DOHH2 (cell line): Measurements from ENCODE around the gene ARFGAP2.

Experiments
- H3F3A ChIP-seq: fragments of 200-600 bp; sonication (generic), shearing (Covaris generic); 2 replicates; pipeline ENCODE4 v1.6.0; 2016; ENCODE audit warnings: antibody characterized with exemption, mild to moderate bottlenecking; ENCODE audit not compliant: control insufficient read depth, insufficient read depth
- H3K27ac ChIP-seq: fragments of 200-600 bp; sonication (generic); 2 replicates; pipeline ENCODE4 v1.5.1; 2014; ENCODE audit warnings: low read depth, mild to moderate bottlenecking, low read length, moderate library complexity
- H3K27me3 ChIP-seq: fragments of 200-600 bp; sonication (generic); 2 replicates; pipeline ENCODE4 v1.6.1; 2014; ENCODE audit warnings: mild to moderate bottlenecking, low read length, mixed read lengths; ENCODE audit not compliant: control insufficient read depth
- H3K36me3 ChIP-seq: fragments of 200-600 bp; sonication (generic); 2 replicates; pipeline ENCODE4 v1.6.1; 2014; ENCODE audit warnings: mild to moderate bottlenecking, low read length, moderate library complexity, mixed read lengths; ENCODE audit not compliant: control insufficient read depth
- H3K4me1 ChIP-seq: fragments of 200-600 bp; sonication (generic); 2 replicates; pipeline ENCODE4 v1.6.1; 2014; ENCODE audit warnings: mild to moderate bottlenecking, low read length, mixed read lengths; ENCODE audit not compliant: control insufficient read depth
- H3K4me2 ChIP-seq: fragments of 200-600 bp; sonication (generic); 2 replicates; pipeline ENCODE4 v1.6.0; 2014; ENCODE audit warnings: mild to moderate bottlenecking, low read length, moderate library complexity
- H3K4me3 ChIP-seq: fragments of 200-600 bp; sonication (generic); 2 replicates; pipeline ENCODE4 v1.5.1; 2014; ENCODE audit warnings: mild to moderate bottlenecking, low read length, mixed read lengths
- H3K79me2 ChIP-seq: fragments of 200-600 bp; sonication (generic); 2 replicates; pipeline ENCODE4 v1.6.1; 2014; ENCODE audit warnings: mild to moderate bottlenecking, low read length, mixed read lengths; ENCODE audit not compliant: control insufficient read depth
- H3K9me2 ChIP-seq: fragments of 200-600 bp; sonication (generic); replicated peaks from 2 replicates; pipeline ENCODE4 v1.6.1; 2014; ENCODE audit warnings: mild to moderate bottlenecking, low read length, mixed read lengths; ENCODE audit not compliant: control insufficient read depth
- H3K9me3 ChIP-seq: fragments of 200-600 bp; sonication (generic); 2 replicates; pipeline ENCODE4 v1.6.1; 2014; ENCODE audit warnings: antibody characterized with exemption, low read length, mixed read lengths; ENCODE audit not compliant: control insufficient read depth, insufficient read depth
- H4K20me1 ChIP-seq: fragments of 200-600 bp; sonication (generic); 2 replicates; pipeline ENCODE4 v1.6.0; 2014; ENCODE audit warnings: low read depth, mild to moderate bottlenecking, antibody characterized with exemption, low read length, moderate library complexity; ENCODE audit not compliant: control insufficient read depth, insufficient read depth
- EZH2phosphoT487 ChIP-seq: fragments of 200-600 bp; sonication (generic); IDR thresholded peaks from 2 replicates; pipeline ENCODE4 v1.6.1; 2017; ENCODE audit warnings: borderline replicate concordance, mild to moderate bottlenecking, antibody characterized with exemption, low read length, moderate library complexity, mixed read lengths
- TF ChIP-seq, protein P1 (sequence below): fragments of 200-600 bp; sonication (generic); IDR thresholded peaks from one replicate; pipeline ENCODE4 v1.5.1; 2014; ENCODE audit warnings: antibody characterized with exemption, mild to moderate bottlenecking, low read depth, low read length; ENCODE audit not compliant: poor library complexity, severe bottlenecking

ARFGAP2 gene

DNA sequence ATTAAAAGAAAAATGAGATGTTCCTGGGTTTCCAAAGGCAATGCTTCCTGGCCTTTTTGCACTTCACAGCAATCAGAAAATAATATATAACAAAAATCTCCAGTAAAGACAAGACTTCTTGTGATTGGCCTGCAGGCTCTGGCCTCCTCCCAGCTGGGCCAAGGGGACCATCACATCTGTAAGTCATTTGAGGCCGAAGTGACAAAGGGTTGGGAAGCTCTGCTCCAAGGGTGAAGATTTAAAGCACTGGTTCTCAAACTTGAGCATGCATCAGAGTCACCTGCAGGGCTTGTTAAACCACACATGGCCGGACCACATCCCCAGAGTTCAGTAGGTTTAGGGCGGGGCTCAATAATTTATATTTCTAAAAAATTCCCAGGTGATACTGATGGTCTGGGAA, 32.1 kb downstream of the ARFGAP2 start:
- no peak overlapping the region for H3K4me2 ChIP-seq
- no peaks in the 10 kb centered on the region for H3F3A ChIP-seq
- no peaks in the 10 kb centered on the region for H3K27me3 ChIP-seq
- H3K4me1 ChIP-seq: peaks cover 10% of the 10 kb centered on the region
- no peaks in the 10 kb centered on the region for H3K9me3 ChIP-seq
- TF ChIP-seq, protein P1, sequence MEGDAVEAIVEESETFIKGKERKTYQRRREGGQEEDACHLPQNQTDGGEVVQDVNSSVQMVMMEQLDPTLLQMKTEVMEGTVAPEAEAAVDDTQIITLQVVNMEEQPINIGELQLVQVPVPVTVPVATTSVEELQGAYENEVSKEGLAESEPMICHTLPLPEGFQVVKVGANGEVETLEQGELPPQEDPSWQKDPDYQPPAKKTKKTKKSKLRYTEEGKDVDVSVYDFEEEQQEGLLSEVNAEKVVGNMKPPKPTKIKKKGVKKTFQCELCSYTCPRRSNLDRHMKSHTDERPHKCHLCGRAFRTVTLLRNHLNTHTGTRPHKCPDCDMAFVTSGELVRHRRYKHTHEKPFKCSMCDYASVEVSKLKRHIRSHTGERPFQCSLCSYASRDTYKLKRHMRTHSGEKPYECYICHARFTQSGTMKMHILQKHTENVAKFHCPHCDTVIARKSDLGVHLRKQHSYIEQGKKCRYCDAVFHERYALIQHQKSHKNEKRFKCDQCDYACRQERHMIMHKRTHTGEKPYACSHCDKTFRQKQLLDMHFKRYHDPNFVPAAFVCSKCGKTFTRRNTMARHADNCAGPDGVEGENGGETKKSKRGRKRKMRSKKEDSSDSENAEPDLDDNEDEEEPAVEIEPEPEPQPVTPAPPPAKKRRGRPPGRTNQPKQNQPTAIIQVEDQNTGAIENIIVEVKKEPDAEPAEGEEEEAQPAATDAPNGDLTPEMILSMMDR: no peak
- no peak for TF ChIP-seq EZH2phosphoT487
- no peaks in the 10 kb centered on the region for H3K79me2 ChIP-seq
- no peak overlapping the region for H3K4me3 ChIP-seq
- no peaks in the 10 kb centered on the region for H3K36me3 ChIP-seq
- H3K9me2 ChIP-seq: no peaks in the 10 kb centered on the region
- H3K27ac ChIP-seq: no peak overlapping the region
- H4K20me1 ChIP-seq: no peaks in the 10 kb centered on the region

- no peaks in the 10 kb centered on the region for H3K9me3 ChIP-seq
- H3K4me3 ChIP-seq: no peak overlapping the region
- no peak overlapping the region for H3K4me2 ChIP-seq
- no peak overlapping the region for H3K27ac ChIP-seq
- no peaks in the 10 kb centered on the region for H3K36me3 ChIP-seq
- H4K20me1 ChIP-seq: no peaks in the 10 kb centered on the region
- no peak for TF ChIP-seq EZH2phosphoT487
- TF ChIP-seq, protein P1: no peak
- H3K27me3 ChIP-seq: no peaks in the 10 kb centered on the region
- H3K79me2 ChIP-seq: no peaks in the 10 kb centered on the region
- H3F3A ChIP-seq: no peaks in the 10 kb centered on the region
- H3K9me2 ChIP-seq: no peaks in the 10 kb centered on the region
- H3K4me1 ChIP-seq: peaks cover 10% of the 10 kb centered on the region
Observed at GRCh38 chr11:47143322-47143721, 33.4 kb downstream of the ARFGAP2 start.

DNA sequence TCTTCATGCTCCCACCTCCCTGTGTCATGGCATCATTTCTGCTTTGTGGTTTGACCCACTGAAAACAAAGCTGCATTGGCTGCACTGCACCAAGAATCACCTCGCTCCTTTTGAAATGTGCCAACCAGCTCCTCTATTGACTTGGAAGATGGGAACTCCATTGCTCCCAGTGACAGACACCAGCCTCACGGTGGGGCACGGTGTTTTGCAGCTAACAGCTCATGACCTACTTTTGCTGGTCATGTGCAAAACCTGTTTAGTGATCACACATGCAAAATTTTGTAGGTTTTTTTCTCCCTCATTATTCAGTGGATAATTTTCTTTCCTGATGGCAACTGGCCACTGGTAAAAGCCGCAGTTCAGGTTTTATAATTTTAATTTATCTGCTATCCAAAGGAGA, 36.8 kb downstream of the ARFGAP2 start:
- H3K4me1 ChIP-seq: no peaks in the 10 kb centered on the region
- H3K79me2 ChIP-seq: no peaks in the 10 kb centered on the region
- no peak for TF ChIP-seq EZH2phosphoT487
- TF ChIP-seq, protein P1: no peak
- H3K9me2 ChIP-seq: no peaks in the 10 kb centered on the region
- H3K9me3 ChIP-seq: no peaks in the 10 kb centered on the region
- no peaks in the 10 kb centered on the region for H3K27me3 ChIP-seq
- no peak overlapping the region for H3K4me2 ChIP-seq
- no peak overlapping the region for H3K27ac ChIP-seq
- H3F3A ChIP-seq: no peaks in the 10 kb centered on the region
- H3K36me3 ChIP-seq: no peaks in the 10 kb centered on the region
- no peak overlapping the region for H3K4me3 ChIP-seq
- no peaks in the 10 kb centered on the region for H4K20me1 ChIP-seq

GRCh38 chr11:47137476-47137875, 39.2 kb downstream of the ARFGAP2 start:
- TF ChIP-seq, protein P1: no peak
- TF ChIP-seq EZH2phosphoT487: no peak

More at GRCh38 chr11:47137476-47137875, 39.2 kb downstream of the ARFGAP2 start:
- Histone ChIP-seq H3K9me2 (no peaks in the 10 kb centered on the region), H3K9me3 (no peaks in the 10 kb centered on the region), H3K36me3 (no peaks in the 10 kb centered on the region), H3K4me3 (no peak overlapping the region), H3K27me3 (no peaks in the 10 kb centered on the region), H3F3A (no peaks in the 10 kb centered on the region), H4K20me1 (no peaks in the 10 kb centered on the region), H3K79me2 (no peaks in the 10 kb centered on the region), H3K27ac (no peak overlapping the region), H3K4me2 (no peak overlapping the region), H3K4me1 (no peaks in the 10 kb centered on the region)
